Renal cortical epithelial cell (primary cell): ENCODE measurements around the gene VLDLR. TPM values are rescaled to one million over a fixed set of nuclear protein-coding genes. Genes with fewer than 3 reads are reported as not detected.

Experiments
- DNase-seq: peaks from one replicate; pipeline ENCODE4 v3.0.0-alpha.2; 2011; ENCODE audit warnings: low read depth
- total RNA-seq: library from RNA; depleted of rRNA; stranded (reverse); fragments of >200 nt; gene quantifications from 2 replicates; pipeline ENCODE4 v1.2.3, GENCODE V29; 2014

VLDLR gene
- total RNA-seq, 1 donor from 2014 or later: 130 TPM

- DNase-seq: peak; percentile 61
Measured at GRCh38 chr9:2620919-2621721, 467 bp upstream of the VLDLR start.

GRCh38 chr9:2622461-2623287 is 1.1 kb downstream of the VLDLR start:
- no peak for DNase-seq

DNA sequence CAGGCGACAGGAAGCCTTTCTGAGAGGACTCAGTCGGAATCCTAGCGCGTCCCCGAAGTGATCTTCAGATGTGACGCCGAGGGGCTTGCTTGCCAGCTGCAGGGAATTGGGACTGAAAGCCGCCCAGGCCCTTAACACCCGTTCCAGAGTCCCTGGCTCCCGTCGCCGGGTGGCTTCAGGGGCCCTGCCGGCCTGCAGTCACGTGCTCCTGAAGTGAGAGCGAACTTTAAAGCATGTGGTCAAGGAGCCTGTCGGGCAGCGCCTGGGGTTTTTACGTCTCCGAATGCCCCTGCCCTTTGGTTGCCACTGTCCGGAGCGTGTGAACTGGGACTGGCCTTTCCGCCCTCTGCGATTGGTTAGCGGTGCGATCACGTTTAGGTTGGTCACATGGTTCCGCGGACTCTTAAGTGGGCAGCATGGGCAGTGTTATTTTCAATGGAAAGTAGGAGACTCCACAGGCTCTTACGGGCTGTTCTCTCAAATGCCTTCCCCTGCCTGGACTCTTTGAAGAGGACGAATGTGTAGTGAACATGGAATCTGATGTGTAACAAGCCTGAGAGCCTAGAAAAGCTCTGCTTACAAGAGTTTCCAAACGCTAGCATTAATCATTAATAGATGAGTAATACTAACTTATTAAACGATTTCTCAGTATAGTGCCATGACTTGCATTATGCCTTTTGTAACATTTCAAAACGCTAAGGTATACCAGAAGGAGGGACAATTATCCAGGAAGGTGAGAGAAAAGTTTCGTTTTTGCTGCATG is 1.9 kb downstream of the VLDLR start:
- DNase-seq: peak; percentile 100

GRCh38 chr9:2624051-2624682 is 2.6 kb downstream of the VLDLR start:
- DNase-seq: peak; percentile 33

DNA sequence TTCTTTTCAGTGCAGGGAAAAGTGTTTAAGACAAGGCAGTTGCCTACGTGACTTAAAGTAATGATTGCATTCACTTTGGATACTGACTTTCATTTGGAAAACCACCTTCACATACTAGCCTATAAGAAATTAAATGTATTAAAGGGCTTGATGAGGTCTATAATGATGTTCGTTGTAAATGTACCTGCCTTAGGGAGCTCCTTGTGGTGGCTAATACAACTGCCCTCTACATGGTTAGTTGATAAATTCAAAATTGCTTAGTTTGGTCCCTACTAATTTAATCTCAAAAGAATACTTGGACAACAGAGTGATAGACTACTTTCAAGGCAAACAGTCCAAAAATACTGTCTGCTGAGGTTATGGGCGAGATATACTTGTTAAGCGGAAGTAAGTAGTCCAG is 3.8 kb downstream of the VLDLR start:
- DNase-seq: no peak

DNA sequence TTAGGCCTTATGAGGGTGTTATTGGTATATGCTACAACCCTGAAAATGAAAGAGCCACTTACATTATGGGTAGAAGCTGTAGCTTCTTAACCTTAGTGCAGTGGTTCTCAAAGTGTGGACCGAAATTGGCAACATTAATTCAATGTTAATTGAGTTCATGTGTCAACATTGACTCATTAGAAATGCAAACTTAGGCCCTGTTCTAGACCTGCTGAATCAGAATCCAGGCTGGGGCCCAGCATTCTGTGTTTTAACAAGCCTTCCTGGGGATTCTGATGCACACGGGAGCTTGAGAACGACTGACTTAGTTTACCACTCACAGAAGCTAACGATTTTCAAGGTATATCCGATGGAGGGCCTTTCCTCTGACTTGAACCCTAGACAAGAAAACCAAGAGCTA is 7.3 kb downstream of the VLDLR start:
- DNase-seq: no peak

- DNase-seq: peak; percentile 40
Measured at GRCh38 chr9:2630158-2630557, 8.6 kb downstream of the VLDLR start.

- no peak for DNase-seq
Measured at GRCh38 chr9:2631263-2631662, 9.7 kb downstream of the VLDLR start.

- DNase-seq: no peak
Measured at GRCh38 chr9:2634153-2634552, 12.6 kb downstream of the VLDLR start.

GRCh38 chr9:2634818-2635217 is 13.2 kb downstream of the VLDLR start:
- DNase-seq: no peak

DNA sequence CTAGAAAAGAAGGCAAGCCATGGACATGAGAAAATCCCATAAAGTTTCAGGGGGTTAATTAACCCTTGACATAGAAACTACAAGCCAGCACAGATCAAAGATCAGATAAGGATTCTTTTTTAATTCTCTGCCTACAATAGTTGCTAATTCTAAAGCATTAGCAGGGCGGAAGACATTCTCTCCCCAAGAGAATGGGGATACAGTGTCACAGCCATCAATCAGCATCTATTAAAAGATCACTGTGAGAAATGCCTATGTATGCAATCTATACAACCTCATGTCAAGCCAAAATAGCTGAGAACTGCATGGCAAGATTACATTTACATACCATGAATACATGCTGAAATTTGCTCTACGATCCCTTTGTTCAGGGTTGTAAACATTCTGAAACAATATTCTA is 14.3 kb downstream of the VLDLR start:
- DNase-seq: no peak

DNA sequence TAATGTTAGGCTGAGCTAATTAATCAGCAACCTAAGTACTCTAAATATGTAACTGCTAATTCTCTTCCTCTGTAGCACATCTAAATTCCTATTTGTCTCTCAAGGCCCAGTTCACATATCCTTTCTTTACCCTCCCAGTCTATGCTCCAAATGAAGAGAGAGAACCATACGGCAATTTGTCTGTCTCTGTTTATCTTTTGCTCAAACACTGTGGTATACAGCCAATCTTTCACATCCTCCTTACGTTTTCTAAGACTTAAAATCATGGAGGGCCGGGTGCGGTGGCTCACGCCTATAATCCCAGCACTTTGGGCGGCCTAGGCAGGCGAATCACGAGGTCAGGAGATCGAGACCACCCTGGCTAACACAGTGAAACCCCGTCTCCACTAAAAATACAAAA is 15.8 kb downstream of the VLDLR start:
- no peak for DNase-seq

DNA sequence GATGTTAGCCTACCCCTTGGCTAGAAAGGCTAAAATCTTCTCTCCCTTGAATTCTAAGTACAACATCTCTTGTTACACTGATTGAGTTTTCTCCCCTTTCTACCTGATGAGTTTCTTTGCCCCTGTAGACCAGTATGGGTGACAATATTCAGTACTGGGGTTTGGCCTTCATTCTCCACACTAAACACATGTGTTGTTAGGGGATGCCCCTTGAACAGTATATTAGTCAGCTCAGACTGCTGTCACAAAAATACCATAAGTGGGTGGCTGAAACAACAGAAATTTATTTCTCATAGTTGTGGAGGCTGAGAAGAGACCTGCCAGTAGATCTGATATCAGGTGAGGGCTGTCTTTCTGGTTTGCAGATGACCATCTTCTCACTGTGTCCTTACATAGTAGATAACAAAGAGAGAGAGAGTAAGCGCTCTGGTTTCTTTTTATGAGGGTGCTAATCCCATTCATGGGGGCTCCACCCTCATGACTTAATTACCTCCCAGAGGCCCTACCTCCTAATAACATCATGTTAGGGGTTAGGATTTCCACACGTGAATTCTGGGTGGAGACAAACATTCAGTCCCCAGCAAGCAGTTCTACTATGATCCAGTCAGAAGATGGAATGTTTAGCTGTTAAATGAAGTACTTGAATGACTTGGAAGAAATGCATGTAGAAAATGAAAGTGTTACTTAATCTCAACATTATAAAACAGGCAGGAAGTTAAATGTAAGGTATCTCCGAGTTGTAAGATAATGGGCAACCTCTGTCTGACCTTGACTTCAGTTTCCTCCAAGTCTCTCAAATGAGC is 17.5 kb downstream of the VLDLR start:
- DNase-seq: no peak

- DNase-seq: peak; percentile 28
Measured at GRCh38 chr9:2639786-2640185, 18.2 kb downstream of the VLDLR start.

DNA sequence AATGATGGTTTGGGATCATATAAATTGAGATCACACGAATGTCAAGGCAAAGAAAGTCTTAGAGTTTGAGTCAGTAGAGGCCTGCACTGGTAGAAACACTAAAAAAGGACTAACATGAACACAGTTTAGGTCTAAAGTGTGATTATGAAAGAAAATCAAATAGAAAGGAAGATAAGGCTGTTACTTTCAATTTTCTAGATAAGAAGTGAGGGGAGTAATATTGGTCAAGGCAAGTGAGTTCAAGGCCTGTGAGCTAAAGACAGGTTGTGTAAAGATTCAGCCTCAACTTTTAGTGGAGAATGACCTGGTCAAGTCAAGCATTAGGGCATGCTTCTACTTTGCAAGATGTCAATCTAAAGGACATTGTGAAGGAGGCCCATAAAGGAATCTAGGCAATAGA is 19.0 kb downstream of the VLDLR start:
- no peak for DNase-seq

DNA sequence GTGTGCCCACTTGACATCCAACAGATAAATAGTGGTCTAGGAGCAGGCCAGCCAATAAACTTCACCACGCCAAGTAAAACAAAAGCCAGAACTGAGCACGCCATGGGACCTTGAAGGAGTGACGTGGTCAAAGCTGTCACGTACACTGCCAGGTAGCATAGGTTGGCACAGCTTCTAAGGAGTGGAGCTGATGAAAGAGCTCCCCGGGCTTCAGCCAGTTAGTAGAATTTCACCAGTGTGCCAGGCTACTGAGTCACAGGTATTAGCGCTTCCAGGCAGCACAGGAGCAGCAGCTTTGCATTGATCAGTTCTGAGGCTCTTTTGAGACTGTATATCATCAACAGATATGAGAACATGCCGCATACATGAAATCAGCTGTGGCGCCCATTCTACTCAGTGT is 19.4 kb downstream of the VLDLR start:
- DNase-seq: no peak

- DNase-seq: no peak
Measured at GRCh38 chr9:2642068-2642467, 20.5 kb downstream of the VLDLR start.

- no peak for DNase-seq
Measured at GRCh38 chr9:2645569-2645968, 24.0 kb downstream of the VLDLR start.

DNA sequence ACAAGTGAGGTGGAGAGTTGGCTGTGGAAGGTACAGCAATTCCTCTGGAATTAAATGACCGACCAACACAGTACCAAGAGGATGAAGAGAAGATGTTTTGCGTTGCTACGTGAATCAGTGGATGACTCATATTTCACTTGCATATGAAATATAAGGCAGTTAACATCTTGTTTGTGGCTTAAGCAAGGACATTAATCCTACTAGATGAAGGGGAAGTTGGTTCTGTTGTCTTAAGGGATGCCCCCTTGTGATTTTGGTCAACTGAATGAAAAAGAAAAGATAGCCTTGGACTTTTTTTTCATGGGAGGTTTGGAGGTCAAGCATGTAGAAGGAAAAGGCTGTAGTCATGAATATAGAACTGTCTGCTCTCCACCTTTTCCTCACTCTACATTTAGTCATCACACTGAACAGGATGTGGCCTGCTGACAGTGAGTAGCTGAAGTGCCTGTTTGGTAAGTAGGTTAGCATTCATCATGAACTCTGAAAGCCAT is 33.9 kb downstream of the VLDLR start:
- DNase-seq: peak; percentile 84

DNA sequence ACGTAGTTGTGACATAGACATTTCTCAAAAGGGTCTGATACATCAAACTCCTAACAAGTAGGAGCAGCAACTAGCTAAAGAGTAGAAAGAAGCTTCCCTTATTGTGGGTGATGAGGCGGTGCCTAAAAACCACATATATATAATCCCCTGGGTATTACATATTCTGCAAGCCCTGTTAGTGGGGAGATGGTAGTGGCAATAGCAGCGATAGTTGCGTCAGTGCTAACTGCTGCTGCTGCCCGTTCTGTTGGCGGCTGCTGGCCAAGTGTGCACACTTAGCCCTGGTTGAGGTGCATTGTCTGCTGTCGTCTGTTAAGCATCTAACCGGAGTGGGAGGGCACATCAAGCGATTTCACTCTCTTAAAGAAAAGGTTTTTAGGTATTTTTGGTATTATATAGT is 35.8 kb downstream of the VLDLR start:
- no peak for DNase-seq

GRCh38 chr9:2662496-2662895 is 40.9 kb downstream of the VLDLR start:
- DNase-seq: no peak
